A673 (cell line): ENCODE measurements around the gene CEACAM19. TPM values are rescaled to one million over a fixed set of nuclear protein-coding genes. Genes with fewer than 3 reads are reported as not detected.

ENCODE experiments used
- BruUV-seq: library from RNA; stranded (reverse); fragments of 400-500 nt; replicated peaks from 2 replicates; lab custom pipeline; 2021; lab: Mats Ljungman, UMichigan
- CTCF ChIA-PET: fragments of 300-600 bp; sonication (Branson Sonifier 250); formaldehyde crosslinking; loops from one replicate; lab custom pipeline; 2022; ENCODE audit warnings: antibody characterized with exemption; lab: Charles Lee
- POLR2A ChIA-PET: fragments of 300-600 bp; sonication (Branson Sonifier 250); formaldehyde crosslinking; loops from one replicate; lab custom pipeline; 2022; ENCODE audit warnings: antibody characterized with exemption; ENCODE audit not compliant: low non-redundant PET; lab: Charles Lee
- DNase-seq: peaks from one replicate; pipeline ENCODE4 v3.0.0-alpha.2; 2015; ENCODE audit warnings: low spot score
- H3K27ac ChIP-seq: fragments of 200-600 bp; sonication (generic); 2 replicates; pipeline ENCODE4 v1.5.1; 2016; ENCODE audit warnings: mixed run types, low read depth, mild to moderate bottlenecking, mixed read lengths, antibody characterized with exemption, low read length; ENCODE audit not compliant: poor library complexity, severe bottlenecking
- H3K27me3 ChIP-seq: fragments of 200-600 bp; sonication (generic); replicated peaks from 2 replicates; pipeline ENCODE4 v1.6.1; 2017; ENCODE audit warnings: mixed run types, low read depth, mild to moderate bottlenecking, mixed read lengths, antibody characterized with exemption, low read length; ENCODE audit not compliant: insufficient read depth, poor library complexity
- H3K36me3 ChIP-seq: fragments of 200-600 bp; sonication (generic); 2 replicates; pipeline ENCODE4 v1.6.1; 2016; ENCODE audit warnings: mixed run types, mild to moderate bottlenecking, mixed read lengths, antibody characterized with exemption, low read length; ENCODE audit not compliant: insufficient read depth, poor library complexity, severe bottlenecking
- H3K4me1 ChIP-seq: fragments of 200-600 bp; sonication (generic); 2 replicates; pipeline ENCODE4 v1.6.1; 2017; ENCODE audit warnings: mixed run types, mild to moderate bottlenecking, mixed read lengths, antibody characterized with exemption, low read length; ENCODE audit not compliant: insufficient read depth, poor library complexity, severe bottlenecking
- H3K4me3 ChIP-seq: fragments of 200-600 bp; sonication (generic); 2 replicates; pipeline ENCODE4 v1.5.1; 2016; ENCODE audit warnings: low read depth, mixed run types, mild to moderate bottlenecking, mixed read lengths, low read length; ENCODE audit not compliant: poor library complexity, severe bottlenecking
- H3K9me3 ChIP-seq: fragments of 200-600 bp; sonication (generic); 2 replicates; pipeline ENCODE4 v1.6.1; 2016; ENCODE audit warnings: mixed run types, low read depth, mild to moderate bottlenecking, mixed read lengths, antibody characterized with exemption, low read length; ENCODE audit not compliant: poor library complexity, severe bottlenecking
- EZH2 ChIP-seq: fragments of 200-600 bp; sonication (generic); IDR thresholded peaks from 2 replicates; pipeline ENCODE4 v1.6.1; 2017; ENCODE audit warnings: borderline replicate concordance, low read depth, mild to moderate bottlenecking, mixed read lengths, antibody characterized with exemption, low read length; ENCODE audit not compliant: poor library complexity, severe bottlenecking
- intact Hi-C: fragments of 100-400 bp; cut with micrococcal nuclease; formaldehyde crosslinking; loops from one replicate; pipeline ENCODE4 v1.10.0; 2022; ENCODE audit not compliant: unreplicated experiment
- total RNA-seq: library from RNA; stranded (reverse); gene quantifications from 2 replicates; pipeline ENCODE4 v1.2.3, GENCODE V29; 2021
- TF ChIP-seq, protein P1 (sequence below): fragments of 300-800, 200-600 bp; sonication (generic); conservative IDR thresholded peaks from 2 replicates; pipeline ENCODE4 v1.5.1; 2017; ENCODE audit warnings: low read depth, mild to moderate bottlenecking, antibody characterized with exemption, low read length, moderate library complexity, mixed read lengths

CEACAM19 gene
- total RNA-seq, 1 experiment from 2014 or later: 2.5 TPM

DNA sequence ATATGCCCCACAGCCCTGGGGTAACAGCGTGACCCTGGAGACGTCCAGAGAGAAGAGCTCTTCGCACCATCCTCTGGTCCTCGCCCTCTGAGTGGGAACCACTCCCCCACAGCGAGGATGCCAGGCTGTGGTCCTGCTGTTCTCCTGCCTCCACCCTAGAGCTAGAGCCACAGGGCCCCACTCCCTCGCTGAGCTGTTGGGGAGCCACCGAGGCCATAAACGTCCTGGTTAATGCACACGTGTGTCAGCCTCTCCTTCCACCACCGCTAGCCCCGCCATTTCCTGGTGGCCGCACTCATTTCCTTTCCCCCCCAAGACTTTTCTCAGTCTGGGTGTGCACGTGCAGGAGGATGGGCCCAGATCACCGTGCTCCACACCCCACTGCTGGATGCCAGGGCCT is 39.2 kb downstream of the CEACAM19 start:
- Histone ChIP-seq H3K4me3 (no peak overlapping the region), H3K4me1 (no peaks in the 10 kb centered on the region), H3K27me3 (no peaks in the 10 kb centered on the region), H3K9me3 (no peaks in the 10 kb centered on the region), H3K36me3 (no peaks in the 10 kb centered on the region), H3K27ac (no peak overlapping the region)
- ChIA-PET CTCF (no interaction called here), POLR2A (no interaction called here)
- TF ChIP-seq, protein P1, sequence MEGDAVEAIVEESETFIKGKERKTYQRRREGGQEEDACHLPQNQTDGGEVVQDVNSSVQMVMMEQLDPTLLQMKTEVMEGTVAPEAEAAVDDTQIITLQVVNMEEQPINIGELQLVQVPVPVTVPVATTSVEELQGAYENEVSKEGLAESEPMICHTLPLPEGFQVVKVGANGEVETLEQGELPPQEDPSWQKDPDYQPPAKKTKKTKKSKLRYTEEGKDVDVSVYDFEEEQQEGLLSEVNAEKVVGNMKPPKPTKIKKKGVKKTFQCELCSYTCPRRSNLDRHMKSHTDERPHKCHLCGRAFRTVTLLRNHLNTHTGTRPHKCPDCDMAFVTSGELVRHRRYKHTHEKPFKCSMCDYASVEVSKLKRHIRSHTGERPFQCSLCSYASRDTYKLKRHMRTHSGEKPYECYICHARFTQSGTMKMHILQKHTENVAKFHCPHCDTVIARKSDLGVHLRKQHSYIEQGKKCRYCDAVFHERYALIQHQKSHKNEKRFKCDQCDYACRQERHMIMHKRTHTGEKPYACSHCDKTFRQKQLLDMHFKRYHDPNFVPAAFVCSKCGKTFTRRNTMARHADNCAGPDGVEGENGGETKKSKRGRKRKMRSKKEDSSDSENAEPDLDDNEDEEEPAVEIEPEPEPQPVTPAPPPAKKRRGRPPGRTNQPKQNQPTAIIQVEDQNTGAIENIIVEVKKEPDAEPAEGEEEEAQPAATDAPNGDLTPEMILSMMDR: no peak
- TF ChIP-seq EZH2: no peak
- DNase-seq: no peak
- BruUV-seq: no TSS peak
- intact Hi-C loops: no loop called here

DNA sequence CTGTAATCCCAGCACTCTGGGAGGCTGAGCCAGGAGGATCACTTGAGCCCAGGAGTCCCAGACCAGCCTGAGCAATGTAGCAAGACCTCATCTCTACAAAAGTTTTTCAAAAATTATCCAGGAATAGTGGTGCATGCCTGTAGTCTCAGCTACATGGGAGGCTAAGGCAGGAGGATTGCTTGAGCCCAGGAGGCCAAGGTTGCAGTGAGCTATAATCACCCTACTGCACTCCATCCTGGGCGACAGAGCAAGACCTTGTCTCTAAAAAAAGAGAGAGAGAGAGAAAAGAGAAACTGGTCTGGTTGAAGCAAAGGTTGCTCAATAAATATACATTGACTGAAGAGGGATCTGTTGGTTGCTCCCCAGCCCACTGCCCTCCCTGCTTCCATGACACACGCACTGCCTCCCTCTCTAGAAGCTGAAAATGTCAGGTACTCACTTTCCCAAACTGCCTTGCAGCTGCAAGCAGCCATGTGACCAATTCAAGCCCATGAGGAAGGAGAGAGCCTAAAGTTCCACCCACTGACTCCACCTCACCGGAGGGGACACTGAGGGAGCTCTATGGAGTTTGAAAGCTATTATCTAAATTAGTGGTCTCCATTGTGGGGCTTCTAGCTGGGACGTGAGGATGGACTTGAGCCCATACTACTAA is 41.7 kb downstream of the CEACAM19 start:
- Histone ChIP-seq H3K4me3 (no peak overlapping the region), H3K36me3 (no peaks in the 10 kb centered on the region), H3K9me3 (no peaks in the 10 kb centered on the region), H3K4me1 (no peaks in the 10 kb centered on the region), H3K27me3 (no peaks in the 10 kb centered on the region), H3K27ac (no peak overlapping the region)
- no peak for DNase-seq
- no peak for TF ChIP-seq EZH2
- TF ChIP-seq, protein P1: no peak
- CTCF ChIA-PET: interaction anchor here (1.3 kb wide), 1 partner anchor 11 kb away, joined by 3 read pairs; no protein-coding TSS in a partner anchor
- BruUV-seq: no TSS peak
- intact Hi-C loops: no loop called here
- POLR2A ChIA-PET: interaction anchor here (0.5 kb wide), 1 partner anchor 22 kb away, joined by 3 read pairs; no protein-coding TSS in a partner anchor

DNA sequence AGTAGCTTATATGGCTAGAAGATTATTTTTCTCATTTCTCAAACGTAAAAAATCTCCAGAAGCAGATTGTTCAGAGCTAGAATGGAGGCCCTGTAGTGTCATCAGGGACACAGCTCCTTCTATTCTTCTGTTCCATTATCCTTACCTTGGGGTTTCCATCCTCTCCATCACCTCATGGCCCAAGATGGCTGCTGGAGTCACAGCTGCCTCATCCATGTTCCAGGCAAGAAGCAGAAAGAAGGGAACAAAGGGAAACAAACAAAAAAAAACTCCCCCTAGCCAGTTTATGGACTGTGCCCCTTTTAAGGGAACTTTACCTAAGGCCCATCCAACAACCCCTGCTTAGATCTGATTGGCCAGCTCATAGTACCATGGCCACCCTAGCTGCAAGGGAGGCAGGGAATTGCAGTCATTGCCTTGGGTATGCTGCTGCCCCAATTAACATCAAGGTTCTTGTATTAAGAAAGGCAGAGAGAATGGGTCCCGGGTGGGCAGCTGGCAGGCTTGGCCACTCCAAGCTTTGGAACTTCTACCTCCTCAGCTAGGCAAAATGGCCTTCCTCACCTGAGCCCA is 43.4 kb downstream of the CEACAM19 start:
- CTCF ChIA-PET: interaction anchor here (0.9 to 1.8 kb wide), 2 partner anchors 9 to 25 kb away, joined by 3 to 4 read pairs; no protein-coding TSS in a partner anchor
- H3K4me3 ChIP-seq: no peak overlapping the region
- no peaks in the 10 kb centered on the region for H3K4me1 ChIP-seq
- BruUV-seq: no TSS peak
- intact Hi-C loops: no loop called here
- no peaks in the 10 kb centered on the region for H3K9me3 ChIP-seq
- TF ChIP-seq, protein P1: no peak
- no peak for TF ChIP-seq EZH2
- POLR2A ChIA-PET: no interaction called here
- DNase-seq: no peak
- no peaks in the 10 kb centered on the region for H3K27me3 ChIP-seq
- H3K36me3 ChIP-seq: no peaks in the 10 kb centered on the region
- no peak overlapping the region for H3K27ac ChIP-seq
